Right lobe of liver (tissue), 6 donors: Measurements from ENCODE around the gene NSD1. TPM values are rescaled to one million over a fixed set of nuclear protein-coding genes. Genes with fewer than 3 reads are reported as not detected.

ENCODE experiments used
- ATAC-seq, 4 donors: fragments of 200-7000 bp; cut with Tn5 transposase; one replicate each; pipeline ENCODE4 v1.9.1; 2020; ENCODE audit warnings: mild to moderate bottlenecking in 4 of 4, moderate library complexity in 4 of 4
- DNase-seq, 3 donors: peaks; one replicate each; pipeline ENCODE4 v3.0.0-alpha.2; 2020
- H3K27ac ChIP-seq, 3 donors: fragments of 200-600 bp; one replicate each; pipeline ENCODE4 v1.8.0; 2022
- H3K27me3 ChIP-seq, 2 donors: fragments of 200-600 bp; one replicate each; pipeline ENCODE4 v1.8.0; 2022
- H3K36me3 ChIP-seq, 4 donors: fragments of 200-600 bp; sonication (generic) in 1 of 4; one replicate each; pipeline versions ENCODE4 v1.5.1 to v1.8.0; 2017 to 2022; ENCODE audit warnings: control low read depth in 1 of 4
- H3K4me1 ChIP-seq, 4 donors: fragments of 200-600 bp; sonication (generic) in 1 of 4; one replicate each; pipeline versions ENCODE4 v1.5.1 to v1.8.0; 2017 to 2022; ENCODE audit warnings: control low read depth in 1 of 4
- H3K4me3 ChIP-seq, 3 donors: fragments of 200-600 bp; one replicate each; pipeline ENCODE4 v1.8.0; 2022
- H3K9me3 ChIP-seq, 4 donors: fragments of 200-600 bp; sonication (generic) in 1 of 4; one replicate each; pipeline versions ENCODE4 v1.5.1 to v1.8.0; 2017 to 2022; ENCODE audit warnings: control low read depth in 1 of 4
- CTCF ChIP-seq, 4 donors: fragments of 200-600 bp in 3 of 4; fragments of 450-650 bp in 1 of 4; IDR thresholded peaks; one replicate each; pipeline versions ENCODE4 v1.5.1 to v1.8.0; 2016 to 2022; ENCODE audit warnings: antibody characterized with exemption in 4 of 4, mild to moderate bottlenecking in 2 of 4
- POLR2A ChIP-seq: fragments of 450-650 bp; IDR thresholded peaks from one replicate; pipeline ENCODE4 v1.6.1; 2017; ENCODE audit warnings: antibody characterized with exemption, mild to moderate bottlenecking
- WGBS: methylation state at CpG from one replicate; pipeline ENCODE4 v1.1.6; 2018; ENCODE audit warnings: low coverage, low lambda C conversion rate; ENCODE audit not compliant: insufficient coverage; ENCODE audit errors: missing lambda C conversion rate; 5-methylcytosine and 5-hydroxymethylcytosine counted together
- intact Hi-C, 2 donors: fragments of 100-400 bp; cut with DNase I; formaldehyde crosslinking; loops; one replicate each; pipeline versions ENCODE4 v1.11.2 to v1.14.1; 2022
- total RNA-seq, 6 experiments: library from RNA; depleted of rRNA in 2 of 6; stranded (reverse); fragments of >200 nt in 2 of 6; fragmentation: NEBNext Ultra II Directional in 3 of 6; extraction: Animal tissue kit (Norgen Biotek cat#: 25700) in 3 of 6; gene quantifications; one replicate each; pipeline versions ENCODE4 v1.1.0 to v1.2.4, GENCODE V29; 2016 to 2023
- donor health status: DM: no; HTN: yes; CAD: no.
- donor health status: DM: no; HTN: no; CAD: no.
- donor health status: DM: no; HTN: no; CAD: no.
- donor health status: DM: no; HTN: yes; CAD: no.
- donor health status: DM: no; HTN: yes; CAD: no.

NSD1 gene
- total RNA-seq, 6 experiments from 2014 or later: 13.1 to 33.1 (median 23.6) TPM

GRCh38 chr5:177233206-177233605 lies 99.6 kb downstream of the NSD1 start:
- DNase-seq (no peak), ATAC-seq (no peak)
- no peaks in the 10 kb centered on the region for H3K27me3 ChIP-seq
- no peaks in the 10 kb centered on the region for H3K4me1 ChIP-seq
- H3K9me3 ChIP-seq: no peaks in the 10 kb centered on the region
- intact Hi-C loops: no loop called here
- 91% methylated on average over 4 of the region's 4 CpGs for WGBS
- H3K27ac ChIP-seq: no peak overlapping the region
- no peak overlapping the region for H3K4me3 ChIP-seq
- H3K36me3 ChIP-seq: peaks cover 0 to 33% (median 4%) of the 10 kb centered on the region in 4 donors
- no peak for TF ChIP-seq POLR2A
- TF ChIP-seq CTCF (IDR thresholded peaks at IDR 0.05): no peak

GRCh38 chr5:177233802-177234201 lies 100.2 kb downstream of the NSD1 start:
- Histone ChIP-seq H3K27me3 (no peaks in the 10 kb centered on the region), H3K9me3 (no peaks in the 10 kb centered on the region), H3K27ac (no peak overlapping the region), H3K36me3 (peaks cover 4 to 39% (median 7%) of the 10 kb centered on the region in 4 donors), H3K4me1 (no peaks in the 10 kb centered on the region), H3K4me3 (no peak overlapping the region)
- TF ChIP-seq CTCF (IDR thresholded peaks at IDR 0.05): no peak
- TF ChIP-seq POLR2A: no peak
- intact Hi-C loops: no loop called here
- ATAC-seq: no peak
- DNase-seq: no peak

- Histone ChIP-seq H3K4me3 (no peak overlapping the region), H3K36me3 (peaks cover 4 to 49% (median 8%) of the 10 kb centered on the region in 4 donors), H3K9me3 (no peaks in the 10 kb centered on the region), H3K4me1 (no peaks in the 10 kb centered on the region), H3K27ac (no peak overlapping the region), H3K27me3 (no peaks in the 10 kb centered on the region)
- TF ChIP-seq CTCF (IDR thresholded peaks at IDR 0.05) (no peak), POLR2A (no peak)
- DNase-seq: no peak
- WGBS: 92% methylated on average over 2 of the region's 2 CpGs
- intact Hi-C loops: no loop called here
- no peak for ATAC-seq
These were observed 101.3 kb downstream of the NSD1 start for GRCh38 chr5:177234841-177235240.

GRCh38 chr5:177241768-177242167 lies 108.2 kb downstream of the NSD1 start:
- H3K27me3 ChIP-seq: no peaks in the 10 kb centered on the region

More at GRCh38 chr5:177241768-177242167, 108.2 kb downstream of the NSD1 start:
- TF ChIP-seq CTCF (IDR thresholded peaks at IDR 0.05) (no peak), POLR2A (no peak)
- H3K27ac ChIP-seq: no peak overlapping the region
- H3K4me3 ChIP-seq: no peak overlapping the region
- no peak for ATAC-seq
- H3K36me3 ChIP-seq: peaks cover 0 to 75% (median 11%) of the 10 kb centered on the region in 4 donors
- intact Hi-C loops: loop anchor here in 1 of 2 donors (10.0 kb wide), 1 partner anchor 117 kb away; no protein-coding TSS in a partner anchor
- no peaks in the 10 kb centered on the region for H3K4me1 ChIP-seq
- no peaks in the 10 kb centered on the region for H3K9me3 ChIP-seq
- no peak for DNase-seq
